SK-N-SH treated with all-trans-retinoic acid at 6 μM for 48 hours (cell line): ENCODE data around the gene KCNT1.

Experiments
- ATAC-seq: fragments of 200-7000 bp; cut with Tn5 transposase; 3 replicates; pipeline ENCODE4 v1.9.1; 2020; ENCODE audit warnings: mild to moderate bottlenecking, moderate library complexity
- ARNTL ChIP-seq: fragments of 450-650 bp; formaldehyde crosslinking; IDR thresholded peaks from 2 replicates; pipeline ENCODE4 v1.5.0; 2020; ENCODE audit warnings: low read depth, mild to moderate bottlenecking, moderate library complexity, borderline replicate concordance
- BACH2 ChIP-seq: fragments of 250-450 bp; sonication (Bioruptor Pico); IDR thresholded peaks from 2 replicates; pipeline ENCODE4 v1.9.0; 2021; ENCODE audit warnings: mild to moderate bottlenecking, borderline replicate concordance
- CSDC2 ChIP-seq: fragments of 250-450 bp; sonication (Bioruptor Pico); IDR thresholded peaks from 2 replicates; pipeline ENCODE4 v1.5.0; 2020; ENCODE audit warnings: mild to moderate bottlenecking, moderate library complexity
- CSRNP3 ChIP-seq: fragments of 250-450 bp; sonication (Bioruptor Pico); IDR thresholded peaks from 2 replicates; pipeline ENCODE4 v1.5.1; 2021; ENCODE audit warnings: mild to moderate bottlenecking, moderate library complexity
- ESRRG ChIP-seq: fragments of 250-450 bp; sonication (Bioruptor Pico); IDR thresholded peaks from 2 replicates; pipeline ENCODE4 v1.6.1; 2021; ENCODE audit warnings: mild to moderate bottlenecking
- GLIS3 ChIP-seq: fragments of 250-450 bp; sonication (Bioruptor Pico); IDR thresholded peaks from 2 replicates; pipeline ENCODE4 v1.5.0; 2020; ENCODE audit warnings: mild to moderate bottlenecking, moderate library complexity
- ISL1 ChIP-seq: fragments of 250-450 bp; sonication (Bioruptor Pico); IDR thresholded peaks from 2 replicates; pipeline ENCODE4 v2.1.2; 2022; ENCODE audit warnings: mild to moderate bottlenecking, moderate library complexity
- OSR1 ChIP-seq: fragments of 250-450 bp; sonication (Bioruptor Pico); IDR thresholded peaks from 2 replicates; pipeline ENCODE4 v1.8.0; 2022; ENCODE audit warnings: moderate library complexity, mild to moderate bottlenecking, inconsistent platforms
- POU6F1 ChIP-seq: fragments of 250-450 bp; sonication (Bioruptor Pico); IDR thresholded peaks from 2 replicates; pipeline ENCODE4 v1.8.0; 2021; ENCODE audit warnings: low read depth, mild to moderate bottlenecking, moderate library complexity, borderline replicate concordance
- PPARA ChIP-seq: fragments of 250-450 bp; sonication (Bioruptor Pico); IDR thresholded peaks from 2 replicates; pipeline ENCODE4 v1.5.0; 2020; ENCODE audit warnings: mild to moderate bottlenecking, borderline replicate concordance
- RARB ChIP-seq: fragments of 250-450 bp; sonication (Bioruptor Pico); IDR thresholded peaks from 2 replicates; pipeline ENCODE4 v1.8.0; 2021; ENCODE audit warnings: mild to moderate bottlenecking, moderate library complexity
- SNAI2 ChIP-seq: fragments of 250-450 bp; sonication (Bioruptor Pico); IDR thresholded peaks from 2 replicates; pipeline ENCODE4 v1.5.0; 2020; ENCODE audit warnings: mild to moderate bottlenecking, moderate library complexity
- TCF4 ChIP-seq: fragments of 250-450 bp; sonication (Bioruptor Pico); IDR thresholded peaks from 2 replicates; pipeline ENCODE4 v1.8.0; 2021; ENCODE audit warnings: mild to moderate bottlenecking, moderate library complexity, borderline replicate concordance
- TOX ChIP-seq: fragments of 250-450 bp; sonication (Bioruptor Pico); IDR thresholded peaks from 2 replicates; pipeline ENCODE4 v1.8.0; 2021; ENCODE audit warnings: mild to moderate bottlenecking, moderate library complexity, borderline replicate concordance
- TSHZ2 ChIP-seq: fragments of 250-450 bp; sonication (Bioruptor Pico); IDR thresholded peaks from 2 replicates; pipeline ENCODE4 v1.5.0; 2020; ENCODE audit warnings: mild to moderate bottlenecking, moderate library complexity
- ZC3H10 ChIP-seq: fragments of 250-450 bp; sonication (Bioruptor Pico); IDR thresholded peaks from 2 replicates; pipeline ENCODE4 v1.5.1; 2021; ENCODE audit warnings: mild to moderate bottlenecking, moderate library complexity
- ZFP3 ChIP-seq: fragments of 250-450 bp; sonication (Bioruptor Pico); IDR thresholded peaks from 2 replicates; pipeline ENCODE4 v1.5.0; 2020; ENCODE audit warnings: mild to moderate bottlenecking, moderate library complexity
- ZFP30 ChIP-seq: fragments of 450-650 bp; formaldehyde crosslinking; IDR thresholded peaks from 2 replicates; pipeline ENCODE4 v1.5.0; 2022; ENCODE audit warnings: mild to moderate bottlenecking, moderate library complexity
- ZNF565 ChIP-seq: fragments of 450-650 bp; formaldehyde crosslinking; conservative IDR thresholded peaks from 2 replicates; pipeline ENCODE4 v1.5.0; 2020; ENCODE audit warnings: low read depth, mild to moderate bottlenecking, moderate library complexity
- ZNF70 ChIP-seq: fragments of 450-650 bp; formaldehyde crosslinking; IDR thresholded peaks from 2 replicates; pipeline ENCODE4 v1.5.0; 2020; ENCODE audit warnings: mild to moderate bottlenecking, moderate library complexity
- ZNF8 ChIP-seq: fragments of 450-650 bp; formaldehyde crosslinking; IDR thresholded peaks from 2 replicates; pipeline ENCODE4 v1.5.0; 2020; ENCODE audit warnings: mild to moderate bottlenecking, moderate library complexity
- TF ChIP-seq, protein P1 (sequence below): fragments of 250-450 bp; sonication (Bioruptor Pico); IDR thresholded peaks from 2 replicates; pipeline ENCODE4 v1.5.1; 2020; ENCODE audit warnings: low read depth, mild to moderate bottlenecking, moderate library complexity

The KCNT1 gene

GRCh38 chr9:135758056-135758455, 56.1 kb downstream of the KCNT1 start (continued):
- TF ChIP-seq ZNF70 (CRISPR knock-in tag) = no peak

GRCh38 chr9:135758870-135759269, 56.9 kb downstream of the KCNT1 start:
- no peak for TF ChIP-seq ISL1 (CRISPR knock-in tag)
- no peak for TF ChIP-seq POU6F1 (CRISPR knock-in tag)
- no peak for TF ChIP-seq PPARA
- TF ChIP-seq ESRRG = no peak
- TF ChIP-seq TCF4 (CRISPR knock-in tag) = no peak
- TF ChIP-seq BACH2 (CRISPR knock-in tag) = no peak
- no peak for TF ChIP-seq RARB (CRISPR knock-in tag)
- no peak for TF ChIP-seq ZC3H10 (CRISPR knock-in tag)
- TF ChIP-seq ZFP30 = no peak
- no peak for ATAC-seq

DNA sequence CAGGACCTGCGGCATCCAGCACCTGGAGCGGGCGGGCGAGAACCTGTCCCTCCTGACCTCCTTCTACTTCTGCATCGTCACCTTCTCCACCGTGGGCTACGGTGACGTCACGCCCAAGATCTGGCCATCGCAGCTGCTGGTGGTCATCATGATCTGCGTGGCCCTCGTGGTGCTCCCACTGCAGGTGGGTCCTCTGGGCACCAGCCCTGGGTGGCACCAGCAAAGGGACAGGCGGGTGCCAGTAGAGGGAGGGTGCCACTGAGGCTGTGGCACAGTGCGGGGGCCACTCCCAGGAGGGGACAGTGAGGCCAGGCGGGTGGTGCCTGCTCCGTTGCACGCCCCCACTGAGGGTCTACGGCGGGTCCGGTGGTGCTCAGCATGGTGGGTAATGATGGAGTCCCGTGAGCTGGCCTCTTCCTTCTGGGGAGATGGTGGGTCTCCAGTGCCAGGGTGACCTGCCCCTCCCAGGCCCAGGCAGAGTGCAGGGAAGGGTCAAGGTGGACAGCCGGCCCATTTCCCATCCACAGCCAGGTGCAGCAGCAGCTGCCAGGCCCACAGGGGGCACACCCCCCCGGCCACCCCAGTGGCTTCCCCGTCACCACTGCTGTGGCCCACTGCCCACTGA, 57.8 kb downstream of the KCNT1 start:
- TF ChIP-seq GLIS3 (CRISPR knock-in tag) (no peak), TCF4 (CRISPR knock-in tag) (no peak), ZC3H10 (CRISPR knock-in tag) (no peak), ESRRG (no peak), ZFP3 (CRISPR knock-in tag) (no peak), ZFP30 (no peak), ZNF565 (no peak), ZNF8 (CRISPR knock-in tag) (no peak), SNAI2 (CRISPR knock-in tag) (no peak), TSHZ2 (no peak), OSR1 (no peak), POU6F1 (CRISPR knock-in tag) (no peak), ISL1 (CRISPR knock-in tag) (no peak), TOX (CRISPR knock-in tag) (no peak), ARNTL (CRISPR knock-in tag) (no peak), CSRNP3 (CRISPR knock-in tag) (no peak), PPARA (no peak), CSDC2 (no peak)
- TF ChIP-seq, protein P1, sequence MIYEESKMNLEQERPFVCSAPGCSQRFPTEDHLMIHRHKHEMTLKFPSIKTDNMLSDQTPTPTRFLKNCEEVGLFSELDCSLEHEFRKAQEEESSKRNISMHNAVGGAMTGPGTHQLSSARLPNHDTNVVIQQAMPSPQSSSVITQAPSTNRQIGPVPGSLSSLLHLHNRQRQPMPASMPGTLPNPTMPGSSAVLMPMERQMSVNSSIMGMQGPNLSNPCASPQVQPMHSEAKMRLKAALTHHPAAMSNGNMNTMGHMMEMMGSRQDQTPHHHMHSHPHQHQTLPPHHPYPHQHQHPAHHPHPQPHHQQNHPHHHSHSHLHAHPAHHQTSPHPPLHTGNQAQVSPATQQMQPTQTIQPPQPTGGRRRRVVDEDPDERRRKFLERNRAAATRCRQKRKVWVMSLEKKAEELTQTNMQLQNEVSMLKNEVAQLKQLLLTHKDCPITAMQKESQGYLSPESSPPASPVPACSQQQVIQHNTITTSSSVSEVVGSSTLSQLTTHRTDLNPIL = no peak
- ATAC-seq = no peak
